GM21576 (cell line): ENCODE measurements around the gene NEDD9.

ENCODE experiments used
- ATAC-seq: cut with Tn5 transposase; IDR thresholded peaks from one replicate; pipeline ENCODE4 v1.9.1; 2021; ENCODE audit warnings: mild to moderate bottlenecking, moderate library complexity; ENCODE audit not compliant: unreplicated experiment

The NEDD9 gene

DNA sequence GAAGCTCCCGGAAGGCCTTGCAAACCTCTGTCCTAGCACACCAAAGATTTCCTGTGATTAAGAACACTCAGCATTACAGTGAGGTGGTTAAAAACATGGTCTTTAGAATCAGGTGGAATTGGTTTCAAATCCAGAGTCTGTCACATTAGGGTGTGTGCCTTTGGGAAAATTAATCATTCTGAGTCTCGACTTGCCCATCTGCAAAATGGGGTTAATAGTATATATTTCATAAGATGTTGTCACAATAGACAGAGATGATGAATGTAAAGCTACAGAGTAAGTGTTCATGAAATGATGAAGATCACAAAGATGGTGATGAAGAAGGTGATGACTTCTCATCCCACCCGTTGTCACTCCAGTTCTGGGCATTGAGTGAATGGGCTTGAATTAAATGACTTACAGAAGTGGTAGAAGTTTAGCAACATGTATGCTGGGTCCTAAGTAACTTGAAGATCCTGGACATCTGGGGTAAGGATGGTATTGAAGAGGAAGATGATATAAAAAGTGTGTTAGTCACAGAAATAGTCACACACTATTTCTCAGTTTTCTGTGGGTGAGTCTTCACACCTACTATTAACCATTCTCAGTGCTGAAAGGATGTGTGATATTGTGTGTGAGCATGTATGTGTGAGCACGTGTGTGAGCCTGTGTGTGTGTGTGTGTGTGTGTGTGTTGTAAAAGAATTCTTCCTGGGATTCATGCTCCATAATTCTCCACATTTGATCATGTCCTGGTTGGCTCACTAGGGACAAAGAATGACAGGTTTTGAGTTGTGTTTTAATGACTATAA lies 28.0 kb upstream of the NEDD9 start:
- ATAC-seq = no peak

DNA sequence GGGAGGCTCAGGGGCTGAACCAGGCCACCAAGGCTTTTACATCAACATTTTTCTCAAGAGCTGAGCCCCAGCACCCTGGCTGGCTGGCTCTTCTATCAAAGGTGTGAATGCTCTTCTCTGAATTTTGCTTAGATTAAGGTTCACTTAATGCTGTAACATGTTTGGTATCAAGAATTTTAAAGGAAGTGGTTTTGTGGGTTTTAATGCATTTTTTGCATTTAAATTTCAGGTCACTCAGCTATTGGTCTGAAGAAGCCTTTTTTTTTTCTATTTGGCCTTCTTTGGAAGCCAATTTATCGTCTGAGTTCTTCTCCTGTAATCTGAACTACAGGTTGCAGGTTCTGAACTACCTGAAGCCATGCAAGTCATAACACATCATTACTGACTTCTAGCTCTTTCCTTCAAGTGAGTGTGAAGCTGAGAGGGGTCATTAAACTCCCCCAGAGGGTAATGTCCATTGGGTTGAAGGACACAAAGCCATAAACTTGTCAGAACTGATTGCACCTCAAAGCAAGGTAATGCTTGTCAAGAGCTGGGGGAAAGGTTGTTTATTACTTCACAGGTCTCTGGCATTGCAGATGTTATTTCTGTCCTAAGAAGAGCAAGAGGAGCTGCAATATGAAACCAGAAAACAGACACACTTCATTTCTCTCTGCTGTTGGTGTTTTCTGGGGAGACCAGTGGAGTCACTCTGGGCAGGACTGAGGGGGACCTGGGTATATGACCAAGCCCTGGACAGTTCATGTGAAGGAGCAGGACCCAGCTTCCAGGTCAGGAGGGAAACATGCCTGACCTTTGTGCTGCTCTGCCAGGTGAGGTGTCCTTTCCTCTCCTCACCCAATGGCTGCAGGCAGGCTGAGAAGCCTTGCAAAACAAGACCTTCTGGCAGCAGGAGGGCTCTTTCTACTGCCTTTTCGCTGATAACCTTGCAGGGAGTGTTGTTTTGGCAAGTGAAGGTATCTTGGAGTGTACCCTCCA lies 26.1 kb upstream of the NEDD9 start:
- peak; percentile 78 for ATAC-seq

DNA sequence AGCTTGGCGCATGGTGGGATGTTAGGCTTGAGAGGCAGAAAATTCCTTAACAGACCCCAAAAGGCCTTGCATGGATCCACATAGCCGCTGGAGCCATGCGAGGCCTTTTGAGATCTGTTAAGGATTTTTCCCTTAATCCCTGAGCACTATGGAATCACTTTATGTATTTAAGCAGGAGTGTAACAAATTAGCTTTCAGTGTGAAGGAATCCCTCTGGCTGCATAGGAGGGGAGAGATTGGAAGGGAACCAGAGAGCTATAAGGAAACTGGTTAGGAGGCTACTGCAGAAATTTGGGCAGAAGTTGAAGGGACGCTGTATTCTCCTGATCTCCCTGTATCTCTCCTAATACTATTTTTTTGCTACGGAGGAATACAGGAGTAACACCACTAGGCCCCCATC lies 23.1 kb upstream of the NEDD9 start:
- no peak for ATAC-seq

DNA sequence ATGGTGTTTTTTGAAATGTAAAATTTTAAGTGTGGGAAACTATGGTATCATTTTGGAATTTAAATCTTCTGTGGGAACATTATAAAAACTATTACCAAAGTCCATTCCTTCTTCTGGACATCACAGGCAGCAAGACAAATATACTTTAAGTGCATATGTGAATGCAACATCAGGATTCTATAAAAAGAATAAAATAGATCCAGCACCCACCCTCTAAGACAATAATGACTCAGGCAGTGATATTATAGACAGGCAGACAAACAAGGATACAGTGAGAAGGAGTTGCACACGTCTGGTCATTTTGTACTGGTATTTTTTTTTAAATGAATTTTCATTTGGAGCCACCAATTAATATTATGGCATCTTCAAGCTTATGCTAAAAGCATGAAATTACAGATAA lies 21.1 kb upstream of the NEDD9 start:
- ATAC-seq = no peak

DNA sequence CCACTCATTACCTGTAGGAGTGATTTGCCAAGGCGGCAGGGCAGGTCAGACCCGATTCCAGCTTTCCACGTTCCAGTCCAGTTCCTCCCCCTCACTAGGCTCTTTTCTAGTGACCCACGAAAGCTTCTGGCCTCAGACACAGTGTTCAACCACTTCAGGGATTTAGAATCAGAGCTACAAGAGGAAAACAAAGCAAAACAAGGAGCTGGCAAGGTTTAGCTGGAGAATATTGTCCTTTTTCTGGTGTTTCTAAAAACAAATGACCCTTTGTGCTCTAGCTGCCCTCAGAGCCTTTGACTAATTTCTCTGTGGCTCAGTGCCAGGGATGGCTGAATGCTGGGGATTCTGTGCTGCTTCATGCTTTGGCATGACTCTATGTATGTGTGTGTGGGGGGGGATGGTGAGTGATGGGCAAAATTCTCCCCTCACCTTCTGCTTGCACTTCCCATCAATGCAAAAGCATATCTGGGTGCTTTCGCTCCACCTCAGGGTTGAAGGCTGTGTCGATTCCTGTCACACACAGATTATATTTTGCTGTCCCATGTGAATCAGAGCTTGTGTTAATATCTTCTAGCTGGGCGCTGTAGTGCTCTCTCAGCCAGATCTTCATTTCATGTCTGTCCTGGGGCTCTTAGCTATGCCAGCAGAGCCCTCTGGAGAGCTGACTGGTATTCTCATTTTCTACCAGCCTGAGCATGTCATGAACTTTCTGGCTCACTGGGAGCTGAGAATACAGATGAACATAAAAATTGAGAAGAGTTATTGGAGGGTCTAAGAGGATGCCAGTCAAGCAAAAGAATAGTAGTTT lies 19.3 kb upstream of the NEDD9 start:
- ATAC-seq = no peak

DNA sequence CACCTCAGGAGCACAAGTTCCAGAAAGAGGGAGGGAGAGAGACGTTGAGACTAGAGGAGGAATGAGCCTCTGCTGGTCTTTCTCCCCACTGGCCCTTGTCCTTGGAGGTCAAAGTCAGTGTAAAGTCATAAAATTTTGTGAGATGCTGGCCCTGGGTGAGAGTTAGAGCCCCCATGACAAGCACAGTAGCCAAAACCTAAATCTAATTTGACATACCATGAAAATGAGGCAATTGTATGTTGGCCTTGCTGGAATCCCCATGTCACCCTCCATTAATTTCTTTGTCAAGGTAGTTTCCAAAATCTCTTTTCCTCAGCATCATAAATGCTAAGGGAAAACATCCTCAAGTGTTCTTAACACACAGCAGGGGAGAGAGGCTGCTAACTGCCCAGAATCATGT lies 17.6 kb upstream of the NEDD9 start:
- no peak for ATAC-seq

DNA sequence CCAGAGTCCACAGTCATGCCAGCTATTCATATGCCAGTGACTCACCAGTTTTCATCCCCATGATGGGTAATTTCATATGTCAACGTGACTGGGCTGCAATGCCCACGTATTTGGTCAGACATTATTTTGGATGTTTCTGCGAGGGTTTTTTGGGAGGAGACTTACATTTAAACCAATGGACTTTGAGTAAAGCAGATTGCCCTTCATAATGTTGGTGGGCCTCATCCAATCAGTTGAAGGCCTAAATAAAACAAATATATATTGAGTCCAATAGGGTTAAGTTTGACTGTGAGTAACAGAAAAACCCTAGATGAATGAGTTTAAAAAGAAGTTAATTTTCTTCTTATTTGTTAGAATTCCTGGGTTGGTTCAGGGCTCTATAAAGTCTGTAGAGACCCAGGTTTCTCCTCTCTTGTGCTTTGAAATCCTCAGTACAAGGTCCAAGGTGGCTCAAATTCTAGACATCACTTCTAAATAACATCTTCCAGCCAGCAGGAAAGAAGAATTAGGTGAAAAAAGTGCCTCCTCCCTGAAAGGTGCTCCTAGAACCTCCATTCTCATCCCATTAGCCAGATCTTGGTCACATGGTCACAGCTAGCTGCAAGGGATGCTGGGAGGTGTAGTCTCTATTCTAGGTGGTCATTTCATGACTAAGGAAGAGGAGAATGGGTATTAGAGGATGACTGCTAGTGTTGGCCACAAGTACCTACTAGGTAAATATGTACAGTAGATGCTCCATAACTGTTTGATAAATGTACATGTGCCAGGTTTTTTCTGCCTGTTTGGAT lies 16.7 kb upstream of the NEDD9 start:
- ATAC-seq = no peak

DNA sequence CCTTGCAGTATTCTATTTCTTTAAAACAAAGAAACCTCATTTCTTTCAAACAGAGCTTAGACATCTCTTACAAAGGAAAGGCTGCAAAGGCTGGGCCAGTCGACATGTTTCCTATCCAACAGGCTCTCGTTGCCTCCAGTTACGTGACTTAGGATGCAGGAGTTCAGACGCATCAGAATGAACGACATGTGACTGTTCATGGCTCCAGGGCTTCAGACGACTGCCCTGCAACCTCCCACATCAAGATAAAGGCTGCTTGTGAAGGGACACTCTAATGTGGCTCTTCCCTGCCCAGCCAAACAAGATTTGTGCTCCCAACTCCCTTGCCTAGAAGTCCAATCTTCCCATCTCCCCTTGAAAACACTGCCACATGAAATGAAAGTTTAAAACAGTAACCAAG lies 14.3 kb upstream of the NEDD9 start:
- no peak for ATAC-seq

DNA sequence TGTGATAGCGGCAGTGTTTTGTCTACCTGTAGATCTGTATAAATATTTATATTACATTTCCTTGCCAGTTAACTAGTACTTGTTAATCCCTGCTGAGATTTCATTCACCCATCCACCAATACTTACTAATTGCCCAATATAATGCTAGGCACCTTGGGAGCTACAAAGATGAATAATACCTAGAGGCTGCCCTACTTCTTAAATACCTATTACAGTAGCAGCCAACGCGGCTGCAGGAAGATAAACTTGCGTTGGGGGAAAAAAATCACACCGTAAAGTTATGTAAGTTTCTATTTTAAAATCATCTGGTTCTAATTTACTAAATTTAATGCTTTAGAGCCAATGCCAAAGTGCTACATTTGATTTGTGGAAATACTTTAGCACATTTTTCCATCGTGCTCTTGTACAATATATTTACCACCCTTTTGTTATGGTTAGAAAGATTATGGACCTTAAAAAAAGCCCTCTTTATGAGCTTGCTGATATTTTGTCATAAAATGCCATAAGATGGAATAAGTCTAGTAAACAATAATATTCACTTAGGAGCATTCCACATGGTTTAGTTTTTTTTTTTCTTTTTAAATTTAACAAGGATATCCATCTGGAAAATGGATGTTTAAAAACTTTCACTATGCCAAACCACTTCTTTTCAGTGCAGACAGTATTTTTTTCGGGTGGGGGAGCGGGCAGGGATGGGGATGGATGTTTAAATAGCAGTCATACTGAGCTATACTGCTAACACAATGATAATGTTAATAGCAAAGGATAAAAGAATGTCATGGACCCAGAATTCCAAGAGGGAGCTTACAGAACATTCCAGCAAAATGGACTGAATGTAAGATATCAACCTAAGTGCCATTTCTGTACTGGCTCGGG lies 13.2 kb upstream of the NEDD9 start:
- no peak for ATAC-seq

DNA sequence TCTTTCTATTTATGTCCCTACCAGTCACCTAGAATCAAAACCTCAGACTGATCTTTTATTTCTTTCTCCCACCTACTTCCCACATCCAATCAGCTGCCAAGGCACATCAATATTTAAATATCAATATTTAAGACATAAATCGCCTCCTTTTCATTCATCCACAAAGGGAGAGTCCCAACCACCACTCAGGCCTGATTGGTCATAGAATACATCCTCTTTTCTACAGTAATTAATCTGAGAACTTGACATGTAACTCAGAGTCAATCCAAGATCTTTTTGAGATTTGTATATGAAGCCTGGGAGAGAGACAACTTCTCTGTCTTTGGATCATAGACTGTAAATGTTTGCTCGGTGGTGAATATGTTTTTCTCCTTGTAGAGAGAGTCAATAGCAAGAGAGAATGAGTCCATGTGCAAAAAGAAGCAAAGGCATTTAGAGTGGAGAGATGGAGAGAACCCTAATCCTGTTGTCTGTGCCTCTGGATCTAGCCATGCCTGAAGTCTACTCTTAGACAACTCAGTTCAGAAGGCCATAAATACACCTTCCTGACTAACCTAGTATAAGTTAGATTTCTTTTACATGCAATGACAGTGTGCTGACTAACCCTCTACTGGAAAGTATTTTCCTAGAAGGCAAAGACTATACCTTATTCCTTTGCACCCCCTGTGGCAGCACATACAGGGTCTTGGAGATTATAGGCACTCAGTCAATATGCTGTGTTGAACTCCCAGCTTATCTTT lies 12.1 kb upstream of the NEDD9 start:
- no peak for ATAC-seq

DNA sequence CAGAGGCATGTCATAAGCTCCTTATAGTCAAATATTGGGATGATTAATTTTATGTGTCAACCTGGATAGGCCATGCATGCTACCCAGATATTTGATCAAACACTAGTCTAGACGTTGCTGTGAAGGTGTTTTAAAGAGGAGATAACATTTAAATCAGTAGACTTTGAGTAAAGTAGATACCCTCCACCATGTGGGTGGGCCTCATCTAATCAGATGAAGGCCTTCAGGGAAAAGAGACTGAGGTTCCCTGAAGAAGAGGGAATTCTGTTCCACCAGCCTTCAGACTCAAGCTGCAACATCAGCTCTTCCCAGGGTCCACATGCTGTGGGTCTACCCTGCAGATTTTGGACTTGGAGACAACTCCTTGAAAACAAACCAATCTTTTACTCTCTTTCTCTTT lies 11.4 kb upstream of the NEDD9 start:
- no peak for ATAC-seq

DNA sequence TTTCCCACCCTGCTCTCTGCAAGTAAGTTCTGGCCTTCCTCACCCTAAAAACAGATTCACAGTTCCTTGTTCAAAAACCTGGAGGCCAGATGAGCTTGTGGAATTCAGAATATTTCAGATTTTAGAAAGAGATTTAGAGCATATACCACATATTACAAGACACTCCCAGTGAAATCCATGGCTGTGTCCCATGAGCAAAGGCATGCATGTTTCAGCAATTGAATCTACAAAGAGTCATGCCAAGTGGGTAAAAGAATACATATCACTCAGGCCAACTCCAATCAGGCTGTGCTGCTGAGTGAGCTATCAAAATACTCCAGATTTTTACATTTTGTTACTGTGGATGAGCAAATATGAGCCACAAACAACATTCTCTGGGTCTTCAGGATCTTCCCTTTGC lies 10.2 kb upstream of the NEDD9 start:
- no peak for ATAC-seq

DNA sequence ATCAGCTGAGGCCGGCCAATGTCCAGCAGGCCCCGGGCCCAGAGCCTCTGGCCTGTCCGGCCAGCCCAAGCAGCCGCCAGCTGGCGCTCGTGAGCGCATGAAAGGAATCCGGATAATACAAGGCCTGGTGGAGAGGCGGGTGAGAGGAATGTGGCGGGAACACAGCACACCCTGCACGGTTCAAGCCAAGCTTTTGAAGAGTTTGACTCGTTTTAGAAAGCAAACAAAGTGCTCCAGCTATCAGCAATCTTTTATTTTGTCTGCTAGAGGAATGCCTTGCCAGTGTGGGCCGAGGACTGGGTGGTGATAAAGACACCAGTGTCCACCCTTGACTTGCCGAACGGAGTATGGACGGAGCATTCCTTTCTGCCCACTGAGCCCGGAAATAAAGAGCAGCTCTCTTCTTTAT lies 9.3 kb upstream of the NEDD9 start:
- ATAC-seq = no peak

DNA sequence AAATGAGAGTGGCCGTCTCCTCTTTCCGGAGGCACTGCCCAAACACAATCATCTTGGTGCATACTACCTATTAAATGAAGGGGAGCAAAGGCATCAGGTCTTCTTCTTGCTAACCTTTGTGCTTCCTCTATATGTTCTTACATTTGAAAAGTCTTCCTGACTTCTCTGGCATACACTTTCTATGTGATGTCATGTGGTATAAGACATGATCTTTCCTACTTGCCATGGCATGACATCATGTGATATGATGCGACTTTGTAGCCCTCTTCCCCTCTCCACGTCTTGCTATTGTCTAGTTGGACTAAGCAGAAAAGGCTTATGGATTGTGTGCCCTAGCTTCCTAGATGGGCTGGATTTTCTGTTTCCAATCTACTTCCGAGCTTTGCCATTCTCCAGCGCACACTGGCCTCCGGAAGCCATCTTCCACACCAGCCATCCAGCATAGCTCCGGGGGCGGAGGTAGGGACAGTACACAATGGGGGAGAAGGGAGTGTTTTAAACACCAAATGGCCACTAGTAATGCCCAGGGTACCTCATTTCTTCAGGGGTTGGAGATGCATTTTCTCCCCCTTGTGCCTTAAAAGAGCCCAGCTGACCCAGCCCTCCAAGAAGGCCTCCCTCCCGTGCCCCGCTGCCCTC lies 8.8 kb upstream of the NEDD9 start:
- no peak for ATAC-seq

DNA sequence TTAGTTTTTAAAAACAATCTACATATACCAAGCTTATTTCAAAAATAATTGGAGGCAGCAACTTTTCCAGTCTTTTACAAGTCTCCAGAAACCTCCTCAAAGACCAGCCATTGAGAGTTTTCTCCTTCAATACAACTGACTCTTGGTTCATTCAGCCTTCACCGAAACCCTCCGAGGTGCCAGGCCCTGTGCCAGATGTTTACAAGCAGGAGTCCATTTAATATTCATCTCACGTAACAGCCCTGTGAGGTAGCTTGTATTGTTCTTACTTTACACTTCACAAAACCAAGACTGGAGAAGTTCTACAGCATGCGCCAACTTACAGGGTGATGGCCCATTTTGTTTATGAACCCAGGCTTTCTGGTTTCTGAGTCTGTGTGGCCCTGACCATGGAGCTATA lies 5.5 kb upstream of the NEDD9 start:
- ATAC-seq = no peak

DNA sequence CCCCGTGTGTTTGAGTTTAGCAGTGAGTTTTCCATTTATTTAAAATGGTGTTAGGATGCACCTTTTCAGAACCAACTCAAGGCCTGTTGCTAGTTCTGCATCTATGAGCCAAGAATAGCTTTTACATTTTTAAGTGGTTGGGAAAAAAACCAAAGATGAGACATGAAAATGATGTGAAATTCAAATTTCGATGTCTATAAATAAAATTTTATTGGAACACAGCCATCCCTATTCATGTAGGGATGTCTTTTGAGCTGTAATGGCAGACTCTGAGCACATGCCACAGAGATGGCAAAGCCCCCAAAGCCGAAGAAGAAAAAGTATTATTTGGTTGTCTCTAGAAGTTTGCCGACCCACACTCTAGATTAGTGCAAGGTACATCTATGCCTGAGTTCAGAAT lies 5.0 kb upstream of the NEDD9 start:
- no peak for ATAC-seq

DNA sequence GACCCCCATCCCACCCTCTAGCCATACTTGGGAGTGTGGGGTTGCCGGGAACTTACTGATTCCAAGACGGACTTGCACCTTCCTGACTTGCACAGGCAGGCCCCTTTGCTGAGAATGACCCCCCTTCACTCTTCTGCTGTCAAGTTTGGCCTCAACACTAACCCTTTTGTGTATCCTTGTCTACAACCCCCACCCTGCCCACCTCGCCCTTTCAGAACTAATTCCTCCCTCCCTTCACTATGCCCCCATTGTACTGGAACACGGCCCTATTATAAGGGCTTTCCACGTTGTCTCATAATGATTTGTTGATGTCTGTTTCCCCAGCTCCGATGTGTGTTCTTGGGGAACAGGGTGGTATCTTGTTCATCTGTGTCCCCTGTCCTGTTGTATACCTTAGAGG lies 4.4 kb upstream of the NEDD9 start:
- ATAC-seq = no peak

DNA sequence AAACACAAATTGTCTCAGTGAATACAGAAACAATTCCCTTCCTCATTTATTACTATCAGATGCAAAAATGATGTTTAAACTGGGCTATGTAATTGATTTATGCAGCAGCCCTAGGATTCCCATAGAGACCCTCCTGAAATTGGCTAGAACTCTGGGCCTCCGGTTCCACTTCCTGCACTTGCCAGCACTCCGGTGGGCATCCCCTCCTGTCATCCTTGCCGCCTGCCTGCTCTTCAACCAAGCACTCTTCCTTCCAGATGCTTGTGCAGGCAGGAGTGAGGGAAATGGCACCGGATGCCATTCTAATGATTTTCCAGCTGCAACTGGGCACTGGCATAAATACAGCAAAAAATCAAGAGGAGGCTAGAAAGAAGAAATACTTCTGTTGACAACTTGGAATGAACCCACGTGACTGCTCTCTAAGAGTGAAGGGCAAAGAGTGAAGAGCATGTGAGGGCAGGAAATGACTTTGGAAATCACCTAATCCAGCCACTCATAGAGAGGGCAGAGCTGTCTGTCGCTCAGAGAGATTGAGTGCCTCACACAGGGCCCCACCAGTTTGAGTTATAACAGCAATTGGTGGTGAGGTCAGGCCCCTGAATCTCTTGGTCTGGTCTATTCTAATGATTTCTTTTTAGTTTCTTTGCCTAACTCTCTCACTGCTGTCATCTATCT lies 3.7 kb upstream of the NEDD9 start:
- peak; percentile 31 for ATAC-seq
